Tibial nerve (tissue), 4 donors: ENCODE results near the gene KANTR.

ENCODE experiments used
- EP300 ChIP-seq, 2 donors: sonication (generic); formaldehyde crosslinking; IDR thresholded peaks; one replicate each; pipeline ENCODE4 v1.6.1; 2017; ENCODE audit warnings: antibody characterized with exemption in 2 of 2, mild to moderate bottlenecking in 1 of 2
- POLR2A ChIP-seq, 2 donors: fragments of 450-650 bp; IDR thresholded peaks; one replicate each; pipeline ENCODE4 v1.6.1; 2017; ENCODE audit warnings: antibody characterized with exemption in 2 of 2, mild to moderate bottlenecking in 2 of 2, moderate library complexity in 2 of 2
- TF ChIP-seq, protein P1 (sequence below), 5 experiments: fragments of 200-600 bp in 3 of 5; fragments of 450-650 bp in 2 of 5; sonication (generic) in 3 of 5; IDR thresholded peaks; one replicate each; pipeline ENCODE4 v1.5.1; 2016 to 2019; ENCODE audit warnings: antibody characterized with exemption in 5 of 5, mild to moderate bottlenecking in 3 of 5, moderate library complexity in 2 of 5

GRCh38 chrX:53078943-53079342 is 15.0 kb upstream of the KANTR start:
- TF ChIP-seq, protein P1, sequence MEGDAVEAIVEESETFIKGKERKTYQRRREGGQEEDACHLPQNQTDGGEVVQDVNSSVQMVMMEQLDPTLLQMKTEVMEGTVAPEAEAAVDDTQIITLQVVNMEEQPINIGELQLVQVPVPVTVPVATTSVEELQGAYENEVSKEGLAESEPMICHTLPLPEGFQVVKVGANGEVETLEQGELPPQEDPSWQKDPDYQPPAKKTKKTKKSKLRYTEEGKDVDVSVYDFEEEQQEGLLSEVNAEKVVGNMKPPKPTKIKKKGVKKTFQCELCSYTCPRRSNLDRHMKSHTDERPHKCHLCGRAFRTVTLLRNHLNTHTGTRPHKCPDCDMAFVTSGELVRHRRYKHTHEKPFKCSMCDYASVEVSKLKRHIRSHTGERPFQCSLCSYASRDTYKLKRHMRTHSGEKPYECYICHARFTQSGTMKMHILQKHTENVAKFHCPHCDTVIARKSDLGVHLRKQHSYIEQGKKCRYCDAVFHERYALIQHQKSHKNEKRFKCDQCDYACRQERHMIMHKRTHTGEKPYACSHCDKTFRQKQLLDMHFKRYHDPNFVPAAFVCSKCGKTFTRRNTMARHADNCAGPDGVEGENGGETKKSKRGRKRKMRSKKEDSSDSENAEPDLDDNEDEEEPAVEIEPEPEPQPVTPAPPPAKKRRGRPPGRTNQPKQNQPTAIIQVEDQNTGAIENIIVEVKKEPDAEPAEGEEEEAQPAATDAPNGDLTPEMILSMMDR (IDR thresholded peaks at IDR 0.05) = no peak
- TF ChIP-seq EP300 (IDR thresholded peaks at IDR 0.05) (no peak), POLR2A (IDR thresholded peaks at IDR 0.05) (no peak)
